Body of pancreas (tissue), 4 donors: ENCODE data around the gene KRTAP10-8.

Experiments used
- POLR2A ChIP-seq, 3 donors: fragments of 450-650 bp; IDR thresholded peaks; one replicate each; pipeline ENCODE4 v1.6.1; 2016; ENCODE audit warnings: antibody characterized with exemption in 3 of 3, mild to moderate bottlenecking in 2 of 3
- TF ChIP-seq, protein P1 (sequence below), 7 experiments: fragments of 450-650 bp in 4 of 7; fragments of 200-600 bp in 3 of 7; sonication (generic) in 3 of 7; IDR thresholded peaks; one replicate each; pipeline ENCODE4 v1.5.1; 2016 to 2019; ENCODE audit warnings: antibody characterized with exemption in 7 of 7

- TF ChIP-seq, protein P1, sequence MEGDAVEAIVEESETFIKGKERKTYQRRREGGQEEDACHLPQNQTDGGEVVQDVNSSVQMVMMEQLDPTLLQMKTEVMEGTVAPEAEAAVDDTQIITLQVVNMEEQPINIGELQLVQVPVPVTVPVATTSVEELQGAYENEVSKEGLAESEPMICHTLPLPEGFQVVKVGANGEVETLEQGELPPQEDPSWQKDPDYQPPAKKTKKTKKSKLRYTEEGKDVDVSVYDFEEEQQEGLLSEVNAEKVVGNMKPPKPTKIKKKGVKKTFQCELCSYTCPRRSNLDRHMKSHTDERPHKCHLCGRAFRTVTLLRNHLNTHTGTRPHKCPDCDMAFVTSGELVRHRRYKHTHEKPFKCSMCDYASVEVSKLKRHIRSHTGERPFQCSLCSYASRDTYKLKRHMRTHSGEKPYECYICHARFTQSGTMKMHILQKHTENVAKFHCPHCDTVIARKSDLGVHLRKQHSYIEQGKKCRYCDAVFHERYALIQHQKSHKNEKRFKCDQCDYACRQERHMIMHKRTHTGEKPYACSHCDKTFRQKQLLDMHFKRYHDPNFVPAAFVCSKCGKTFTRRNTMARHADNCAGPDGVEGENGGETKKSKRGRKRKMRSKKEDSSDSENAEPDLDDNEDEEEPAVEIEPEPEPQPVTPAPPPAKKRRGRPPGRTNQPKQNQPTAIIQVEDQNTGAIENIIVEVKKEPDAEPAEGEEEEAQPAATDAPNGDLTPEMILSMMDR (IDR thresholded peaks at IDR 0.05) = no peak
- TF ChIP-seq POLR2A (IDR thresholded peaks at IDR 0.05) = no peak
These were observed 43.0 kb upstream of the KRTAP10-8 start for GRCh38 chr21:44568667-44569556.
